IMR-90 (cell line): Measurements from ENCODE around the gene DMAC1. TPM values are rescaled to one million over a fixed set of nuclear protein-coding genes. Genes with fewer than 3 reads are reported as not detected.

ENCODE experiments used
- ATAC-seq: fragments of 200-7000 bp; cut with Tn5 transposase; 2 replicates; pipeline ENCODE4 v1.9.1; 2020; ENCODE audit warnings: low read depth, mild to moderate bottlenecking, moderate library complexity
- BruUV-seq: library from RNA; stranded (reverse); fragments of 400-500 nt; replicated peaks from 2 replicates; lab custom pipeline; 2021; lab: Mats Ljungman, UMichigan
- CTCF ChIA-PET: fragments of 300-600 bp; formaldehyde crosslinking; extraction: SDS; loops from one replicate; lab custom pipeline; 2021; ENCODE audit warnings: antibody characterized with exemption; lab: Yijun Ruan, JAX
- POLR2A ChIA-PET: fragments of 300-600 bp; sonication (Branson Sonifier 250); formaldehyde crosslinking; loops from one replicate; lab custom pipeline; 2022; ENCODE audit warnings: antibody characterized with exemption; ENCODE audit not compliant: unreplicated experiment; lab: Charles Lee
- DNase-seq: peaks from one replicate; pipeline ENCODE4 v3.0.0; 2013
- H2AFZ ChIP-seq: replicated peaks from 2 replicates; pipeline ENCODE3; 2013; ENCODE audit warnings: low read length, mild to moderate bottlenecking; ENCODE audit not compliant: poor library complexity
- H2AK5ac ChIP-seq: 2 replicates; pipeline ENCODE4 v1.6.1; 2013; ENCODE audit warnings: low read depth, low read length, inconsistent platforms
- H2AK9ac ChIP-seq: replicated peaks from 2 replicates; pipeline ENCODE3; 2013; ENCODE audit warnings: mild to moderate bottlenecking, low read depth, low read length, moderate library complexity; ENCODE audit not compliant: poor library complexity
- H2BK120ac ChIP-seq: 2 replicates; pipeline ENCODE4 v1.6.1; 2013; ENCODE audit warnings: low read depth, low read length, inconsistent platforms
- H2BK15ac ChIP-seq: 3 replicates; pipeline ENCODE4 v1.6.1; 2013; ENCODE audit warnings: low read depth, low read length, inconsistent platforms
- H2BK20ac ChIP-seq: 2 replicates; pipeline ENCODE4 v1.6.1; 2013; ENCODE audit warnings: low read depth, mild to moderate bottlenecking, inconsistent platforms, low read length, moderate library complexity
- H2BK5ac ChIP-seq: 2 replicates; pipeline ENCODE4 v1.6.1; 2013; ENCODE audit warnings: mild to moderate bottlenecking, low read depth, low read length, inconsistent platforms; ENCODE audit not compliant: poor library complexity, severe bottlenecking
- H3K14ac ChIP-seq: replicated peaks from 2 replicates; pipeline ENCODE4 v1.6.1; 2013; ENCODE audit warnings: low read depth, low read length, inconsistent platforms
- H3K18ac ChIP-seq: 2 replicates; pipeline ENCODE4 v1.6.1; 2013; ENCODE audit warnings: low read depth, low read length, control low read depth
- H3K23ac ChIP-seq: 2 replicates; pipeline ENCODE4 v1.6.1; 2013; ENCODE audit warnings: low read depth, low read length, inconsistent platforms
- H3K27ac ChIP-seq: 2 replicates; pipeline ENCODE4 v1.5.1; 2013; ENCODE audit warnings: mild to moderate bottlenecking, control low read depth, low read length; ENCODE audit not compliant: insufficient read depth
- H3K27me3 ChIP-seq: 2 replicates; pipeline ENCODE4 v1.6.1; 2013; ENCODE audit warnings: low read length; ENCODE audit not compliant: control insufficient read depth, insufficient read depth
- H3K36me3 ChIP-seq: 2 replicates; pipeline ENCODE4 v1.6.1; 2013; ENCODE audit warnings: low read length, mixed read lengths; ENCODE audit not compliant: control insufficient read depth, insufficient read depth
- H3K4ac ChIP-seq: 2 replicates; pipeline ENCODE4 v1.6.1; 2013; ENCODE audit warnings: low read depth, low read length, inconsistent platforms
- H3K4me1 ChIP-seq: 2 replicates; pipeline ENCODE4 v1.6.1; 2013; ENCODE audit warnings: low read length, mixed read lengths; ENCODE audit not compliant: control insufficient read depth, insufficient read depth
- H3K4me2 ChIP-seq: 2 replicates; pipeline ENCODE4 v1.6.1; 2013; ENCODE audit warnings: low read depth, mild to moderate bottlenecking, control low read depth, low read length, moderate library complexity
- H3K4me3 ChIP-seq: 2 replicates; pipeline ENCODE4 v1.5.1; 2013; ENCODE audit warnings: low read depth, mild to moderate bottlenecking, control low read depth, low read length, moderate library complexity; ENCODE audit not compliant: insufficient read depth
- H3K56ac ChIP-seq: 2 replicates; pipeline ENCODE4 v1.6.1; 2013; ENCODE audit warnings: low read length, inconsistent platforms; ENCODE audit not compliant: insufficient read depth; ENCODE audit errors: extremely low read depth
- H3K79me1 ChIP-seq, 2 experiments: 2 replicates each; pipeline ENCODE4 v1.6.1; 2013; ENCODE audit warnings: low read length in 2 of 2, inconsistent platforms in 1 of 2, low read depth in 1 of 2
- H3K9ac ChIP-seq: 2 replicates; pipeline ENCODE4 v1.6.1; 2013; ENCODE audit warnings: low read depth, low read length, control low read depth
- H3K9me1 ChIP-seq: 2 replicates; pipeline ENCODE4 v1.6.1; 2013; ENCODE audit warnings: low read length, inconsistent platforms; ENCODE audit not compliant: insufficient read depth
- H3K9me3 ChIP-seq: 2 replicates; pipeline ENCODE4 v1.6.1; 2013; ENCODE audit warnings: low read length; ENCODE audit not compliant: control insufficient read depth, insufficient read depth
- H4K20me1 ChIP-seq: 2 replicates; pipeline ENCODE4 v1.6.1; 2013; ENCODE audit warnings: low read length, inconsistent platforms; ENCODE audit not compliant: insufficient read depth
- H4K5ac ChIP-seq: 2 replicates; pipeline ENCODE4 v1.6.1; 2013; ENCODE audit warnings: mild to moderate bottlenecking, low read depth, low read length, control low read depth
- H4K8ac ChIP-seq, 2 experiments: 2 replicates each; pipeline ENCODE4 v1.6.1; 2013; ENCODE audit warnings: low read depth in 2 of 2, low read length in 2 of 2, control low read depth in 1 of 2, inconsistent platforms in 1 of 2
- H4K91ac ChIP-seq: 2 replicates; pipeline ENCODE4 v1.6.1; 2013; ENCODE audit warnings: low read depth, low read length, inconsistent platforms; ENCODE audit not compliant: insufficient read depth
- RAD21 ChIP-seq: IDR thresholded peaks from 2 replicates; pipeline ENCODE4 v1.6.1; 2012; ENCODE audit warnings: low read length, improper control_type of control experiment
- WGBS, 2 experiments: methylation state at CpG; one replicate each; pipeline versions ENCODE4 v1.1.5 to v1.1.7; 2013; ENCODE audit warnings: missing lambda C conversion rate in 2 of 2; ENCODE audit not compliant: insufficient read length in 1 of 2; ENCODE audit errors: extremely low coverage in 2 of 2; 5-methylcytosine and 5-hydroxymethylcytosine counted together
- dilution Hi-C: fragments of 300-500 bp; cut with HindIII; formaldehyde crosslinking; loops from one replicate; pipeline ENCODE4 v1.14.3; 2018; ENCODE audit warnings: low sequenced_read_pairs; ENCODE audit not compliant: unreplicated experiment
- in situ Hi-C: fragments of 300-500 bp; cut with MboI; formaldehyde crosslinking; loops from 3 replicates; pipeline ENCODE4 v1.14.3; 2019; ENCODE audit warnings: low sequenced_read_pairs, inconsistent platforms, mixed read lengths
- intact Hi-C: fragments of 100-400 bp; cut with micrococcal nuclease; formaldehyde crosslinking; loops from 2 replicates; pipeline ENCODE4 v1.10.0; 2022
- polyA plus RNA-seq, 3 experiments: library from polyadenylated mRNA; depleted of rRNA; stranded (reverse); fragments of >200 nt; gene quantifications; 2 replicates each; pipeline ENCODE4 v1.2.3, GENCODE V29; 2012; ENCODE audit warnings: low replicate concordance in 1 of 3
- total RNA-seq: library from RNA; depleted of rRNA; stranded (reverse); fragments of >200 nt; gene quantifications from 2 replicates; pipeline ENCODE4 v1.2.3, GENCODE V29; 2012
- TF ChIP-seq, protein P1 (sequence below): conservative IDR thresholded peaks from 2 replicates; pipeline ENCODE4 v1.5.1; 2012; ENCODE audit warnings: mild to moderate bottlenecking, low read depth, low read length, improper control_type of control experiment

The DMAC1 gene
- total and polyA plus RNA-seq, 2 of the 4 experiments (the other 2 are of a cell fraction): 8.1 to 14.5 TPM

DNA sequence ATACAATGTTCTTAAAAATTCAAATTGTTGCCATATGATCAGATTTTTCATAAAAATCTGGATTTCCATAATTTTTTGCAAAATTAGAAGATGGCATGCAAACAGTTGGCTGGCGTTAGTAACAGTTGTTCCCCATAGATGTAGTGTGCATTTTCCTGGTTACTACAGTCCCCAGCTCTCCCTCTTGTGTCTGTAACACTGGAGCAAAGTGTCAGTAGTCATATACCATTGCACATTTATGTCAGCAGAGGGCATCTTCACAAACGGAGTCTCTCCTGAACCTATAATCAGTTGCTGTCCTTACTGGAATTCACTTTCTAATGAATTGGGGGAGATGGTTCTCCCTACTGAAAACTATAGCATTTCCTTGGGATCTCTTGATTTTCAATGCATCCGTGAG, 44.7 kb upstream of the DMAC1 start:
- dilution Hi-C loops: no loop called here
- in situ Hi-C loops: no loop called here
- H2BK15ac ChIP-seq: no peak overlapping the region
- no peak overlapping the region for H3K4me2 ChIP-seq
- peak; percentile 67 for ATAC-seq
- no peak overlapping the region for H2BK120ac ChIP-seq
- no peaks in the 10 kb centered on the region for H3K9me3 ChIP-seq
- H2AK9ac ChIP-seq: no peak overlapping the region
- no TSS peak for BruUV-seq
- H3K9me1 ChIP-seq: no peaks in the 10 kb centered on the region
- H3K23ac ChIP-seq: no peak overlapping the region
- H3K14ac ChIP-seq: no peak overlapping the region
- no peaks in the 10 kb centered on the region for H3K27me3 ChIP-seq
- intact Hi-C loops: loop anchor here (5.0 kb wide), 1 partner anchor 1053 kb away; no protein-coding TSS in a partner anchor
- no peaks in the 10 kb centered on the region for H3K4me1 ChIP-seq
- no peak overlapping the region for H4K8ac ChIP-seq
- CTCF ChIA-PET: no interaction called here
- H2BK20ac ChIP-seq: no peak overlapping the region
- no CpG with 5 or more reads among the region's 3 CpGs for WGBS, 2 experiments
- no peak overlapping the region for H3K27ac ChIP-seq
- no peak overlapping the region for H3K18ac ChIP-seq
- H3K4ac ChIP-seq: no peak overlapping the region
- TF ChIP-seq, protein P1, sequence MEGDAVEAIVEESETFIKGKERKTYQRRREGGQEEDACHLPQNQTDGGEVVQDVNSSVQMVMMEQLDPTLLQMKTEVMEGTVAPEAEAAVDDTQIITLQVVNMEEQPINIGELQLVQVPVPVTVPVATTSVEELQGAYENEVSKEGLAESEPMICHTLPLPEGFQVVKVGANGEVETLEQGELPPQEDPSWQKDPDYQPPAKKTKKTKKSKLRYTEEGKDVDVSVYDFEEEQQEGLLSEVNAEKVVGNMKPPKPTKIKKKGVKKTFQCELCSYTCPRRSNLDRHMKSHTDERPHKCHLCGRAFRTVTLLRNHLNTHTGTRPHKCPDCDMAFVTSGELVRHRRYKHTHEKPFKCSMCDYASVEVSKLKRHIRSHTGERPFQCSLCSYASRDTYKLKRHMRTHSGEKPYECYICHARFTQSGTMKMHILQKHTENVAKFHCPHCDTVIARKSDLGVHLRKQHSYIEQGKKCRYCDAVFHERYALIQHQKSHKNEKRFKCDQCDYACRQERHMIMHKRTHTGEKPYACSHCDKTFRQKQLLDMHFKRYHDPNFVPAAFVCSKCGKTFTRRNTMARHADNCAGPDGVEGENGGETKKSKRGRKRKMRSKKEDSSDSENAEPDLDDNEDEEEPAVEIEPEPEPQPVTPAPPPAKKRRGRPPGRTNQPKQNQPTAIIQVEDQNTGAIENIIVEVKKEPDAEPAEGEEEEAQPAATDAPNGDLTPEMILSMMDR: 0 out of 2 replicates have a peak, but pooled peaks have one; percentile 18
- no peak for TF ChIP-seq RAD21
- no peaks in the 10 kb centered on the region for H3K79me1 ChIP-seq
- no peak overlapping the region for H2BK5ac ChIP-seq
- H3K56ac ChIP-seq: no peak overlapping the region
- peak; percentile 7 for DNase-seq
- H3K9ac ChIP-seq: no peak overlapping the region
- H4K91ac ChIP-seq: no peak overlapping the region
- no peak overlapping the region for H4K5ac ChIP-seq
- POLR2A ChIA-PET: no interaction called here
- H2AFZ ChIP-seq: no peak overlapping the region
- H4K20me1 ChIP-seq: no peaks in the 10 kb centered on the region
- no peak overlapping the region for H2AK5ac ChIP-seq
- no peak overlapping the region for H3K4me3 ChIP-seq
- H3K36me3 ChIP-seq: no peaks in the 10 kb centered on the region
